ENCODE data around the gene ARID1B. TPM values are rescaled to one million over a fixed set of nuclear protein-coding genes. Genes with fewer than 3 reads are reported as not detected.

The ARID1B gene
- total and polyA plus RNA-seq, 9 of the 15 experiments (the other 6 are each of a cell fraction or from before 2014, with no cell fraction given) = 12.5 to 50.5 (median 25.8) TPM

DNA sequence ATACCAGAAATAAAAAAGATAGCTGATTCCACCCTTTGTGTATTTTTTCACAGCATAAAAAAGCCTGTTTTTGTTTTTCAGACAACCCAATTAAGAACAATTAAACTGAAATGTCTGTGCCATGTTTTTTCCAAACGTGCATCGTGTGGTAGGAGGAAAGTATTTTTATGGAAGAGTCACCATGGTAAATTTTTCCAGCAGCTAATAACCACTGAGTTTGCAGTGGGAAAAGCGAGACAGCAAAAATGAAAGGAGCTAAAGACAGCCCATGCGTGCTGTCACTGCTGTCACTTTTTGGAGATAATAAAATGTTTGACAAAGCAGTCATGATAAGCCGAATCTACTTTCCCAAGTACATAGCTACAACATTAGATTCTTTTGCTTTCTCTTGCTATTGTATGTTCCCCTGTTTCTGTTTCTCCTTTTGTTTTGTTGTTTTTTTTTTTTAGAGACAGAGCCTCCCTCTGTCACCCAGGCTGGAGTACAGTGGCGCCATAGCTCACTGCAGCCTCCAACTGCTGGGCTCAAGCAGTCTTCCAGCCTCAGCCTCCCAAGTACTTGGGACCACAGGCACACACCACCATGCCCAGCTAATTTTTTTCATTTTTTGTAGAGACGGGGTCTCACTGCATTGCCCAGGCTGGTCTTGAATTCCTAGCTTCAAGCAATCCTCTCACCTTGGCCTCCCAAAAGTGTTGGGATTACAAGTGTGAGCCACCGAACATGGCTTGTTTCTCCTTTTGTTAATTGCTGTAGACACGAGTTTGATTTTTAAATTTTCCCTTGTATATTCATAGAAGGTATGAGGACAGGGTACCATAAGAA, 284.8 kb downstream of the ARID1B start:
- H3K36me3 ChIP-seq (ENCODE audit: control insufficient read depth, insufficient read depth, low read length) = peaks cover 3% of the 10 kb centered on the region; the same call in 1 of the 3 replicates
- no peak overlapping the region; the same call in 1 of the 2 replicates for H2AFZ ChIP-seq (ENCODE audit: low read depth, low read length)
- FAIRE-seq (peak; percentile 54), ATAC-seq (peak; percentile 63), DNase-seq (ENCODE audit: extremely low read depth in 1 of 4, low spot score in 3 of 4) (peak in 1 of 4 experiments; percentile 21)
- H3K4me1 ChIP-seq (replicated peaks in 1 of 2; ENCODE audit: control insufficient read depth in 2 of 2, insufficient read depth in 2 of 2, low read length in 2 of 2) = peaks cover 0 to 13% of the 10 kb centered on the region in 2 experiments; a peak in 2 of 5 replicates
- H3K9ac ChIP-seq (ENCODE audit: insufficient read depth in 1 of 2, low read depth in 2 of 2, low read length in 2 of 2) = no peak overlapping the region
- 41% methylated on average over 9 of the region's 9 CpGs for WGBS (ENCODE audit: insufficient coverage, low coverage, missing lambda C conversion rate)
- no peaks in the 10 kb centered on the region for H3K27me3 ChIP-seq (ENCODE audit: control insufficient read depth in 2 of 2, insufficient read depth in 2 of 2, low read length in 2 of 2)
- H4K20me1 ChIP-seq (replicated peaks; ENCODE audit: control insufficient read depth, insufficient read depth, low read length) = no peaks in the 10 kb centered on the region
- H3K9me3 ChIP-seq (replicated peaks; ENCODE audit: control insufficient read depth, insufficient read depth, low read depth, low read length) = no peaks in the 10 kb centered on the region
- no peak overlapping the region for H3K4me3 ChIP-seq
- H3K79me2 ChIP-seq (ENCODE audit: control insufficient read depth, insufficient read depth, low read length) = 0 out of 3 replicates have a peak, but pooled peaks cover 3% of the 10 kb centered on the region
- ChIA-PET POLR2A (interaction anchor here (0.7 to 1.0 kb wide), 6 partner anchors 9 to 376 kb away, joined by 3 to 4 read pairs (median 4); no protein-coding TSS in a partner anchor), CTCF (ENCODE audit: low intra/inter-chr PET ratio) (no interaction called here)
- no peaks in the 10 kb centered on the region for H3K9me1 ChIP-seq (ENCODE audit: control insufficient read depth, insufficient read depth, low read length)
- peak overlapping the region; percentile 17; the same call in 1 of the 2 replicates for H3K4me2 ChIP-seq (ENCODE audit: insufficient read depth, low read length)
- H3K27ac ChIP-seq (ENCODE audit: extremely low read depth, low read depth, low read length) = no peak overlapping the region
- no TSS peak for BruUV-seq (replicated peaks)
- intact Hi-C loops (cut with micrococcal nuclease) (no loop called here), in situ Hi-C loops (cut with MboI) (no loop called here)
- TF ChIP-seq ZNF184 (CRISPR knock-in tag; IDR thresholded peaks at IDR 0.05) (no peak), ZNF75A (CRISPR knock-in tag; IDR thresholded peaks at IDR 0.05) (peak; percentile 95), BRCA1 (IDR thresholded peaks at IDR 0.05) (no peak), BRCA1 (CRISPR knock-in tag; IDR thresholded peaks at IDR 0.05) (no peak)
- TF ChIP-seq, protein P1, sequence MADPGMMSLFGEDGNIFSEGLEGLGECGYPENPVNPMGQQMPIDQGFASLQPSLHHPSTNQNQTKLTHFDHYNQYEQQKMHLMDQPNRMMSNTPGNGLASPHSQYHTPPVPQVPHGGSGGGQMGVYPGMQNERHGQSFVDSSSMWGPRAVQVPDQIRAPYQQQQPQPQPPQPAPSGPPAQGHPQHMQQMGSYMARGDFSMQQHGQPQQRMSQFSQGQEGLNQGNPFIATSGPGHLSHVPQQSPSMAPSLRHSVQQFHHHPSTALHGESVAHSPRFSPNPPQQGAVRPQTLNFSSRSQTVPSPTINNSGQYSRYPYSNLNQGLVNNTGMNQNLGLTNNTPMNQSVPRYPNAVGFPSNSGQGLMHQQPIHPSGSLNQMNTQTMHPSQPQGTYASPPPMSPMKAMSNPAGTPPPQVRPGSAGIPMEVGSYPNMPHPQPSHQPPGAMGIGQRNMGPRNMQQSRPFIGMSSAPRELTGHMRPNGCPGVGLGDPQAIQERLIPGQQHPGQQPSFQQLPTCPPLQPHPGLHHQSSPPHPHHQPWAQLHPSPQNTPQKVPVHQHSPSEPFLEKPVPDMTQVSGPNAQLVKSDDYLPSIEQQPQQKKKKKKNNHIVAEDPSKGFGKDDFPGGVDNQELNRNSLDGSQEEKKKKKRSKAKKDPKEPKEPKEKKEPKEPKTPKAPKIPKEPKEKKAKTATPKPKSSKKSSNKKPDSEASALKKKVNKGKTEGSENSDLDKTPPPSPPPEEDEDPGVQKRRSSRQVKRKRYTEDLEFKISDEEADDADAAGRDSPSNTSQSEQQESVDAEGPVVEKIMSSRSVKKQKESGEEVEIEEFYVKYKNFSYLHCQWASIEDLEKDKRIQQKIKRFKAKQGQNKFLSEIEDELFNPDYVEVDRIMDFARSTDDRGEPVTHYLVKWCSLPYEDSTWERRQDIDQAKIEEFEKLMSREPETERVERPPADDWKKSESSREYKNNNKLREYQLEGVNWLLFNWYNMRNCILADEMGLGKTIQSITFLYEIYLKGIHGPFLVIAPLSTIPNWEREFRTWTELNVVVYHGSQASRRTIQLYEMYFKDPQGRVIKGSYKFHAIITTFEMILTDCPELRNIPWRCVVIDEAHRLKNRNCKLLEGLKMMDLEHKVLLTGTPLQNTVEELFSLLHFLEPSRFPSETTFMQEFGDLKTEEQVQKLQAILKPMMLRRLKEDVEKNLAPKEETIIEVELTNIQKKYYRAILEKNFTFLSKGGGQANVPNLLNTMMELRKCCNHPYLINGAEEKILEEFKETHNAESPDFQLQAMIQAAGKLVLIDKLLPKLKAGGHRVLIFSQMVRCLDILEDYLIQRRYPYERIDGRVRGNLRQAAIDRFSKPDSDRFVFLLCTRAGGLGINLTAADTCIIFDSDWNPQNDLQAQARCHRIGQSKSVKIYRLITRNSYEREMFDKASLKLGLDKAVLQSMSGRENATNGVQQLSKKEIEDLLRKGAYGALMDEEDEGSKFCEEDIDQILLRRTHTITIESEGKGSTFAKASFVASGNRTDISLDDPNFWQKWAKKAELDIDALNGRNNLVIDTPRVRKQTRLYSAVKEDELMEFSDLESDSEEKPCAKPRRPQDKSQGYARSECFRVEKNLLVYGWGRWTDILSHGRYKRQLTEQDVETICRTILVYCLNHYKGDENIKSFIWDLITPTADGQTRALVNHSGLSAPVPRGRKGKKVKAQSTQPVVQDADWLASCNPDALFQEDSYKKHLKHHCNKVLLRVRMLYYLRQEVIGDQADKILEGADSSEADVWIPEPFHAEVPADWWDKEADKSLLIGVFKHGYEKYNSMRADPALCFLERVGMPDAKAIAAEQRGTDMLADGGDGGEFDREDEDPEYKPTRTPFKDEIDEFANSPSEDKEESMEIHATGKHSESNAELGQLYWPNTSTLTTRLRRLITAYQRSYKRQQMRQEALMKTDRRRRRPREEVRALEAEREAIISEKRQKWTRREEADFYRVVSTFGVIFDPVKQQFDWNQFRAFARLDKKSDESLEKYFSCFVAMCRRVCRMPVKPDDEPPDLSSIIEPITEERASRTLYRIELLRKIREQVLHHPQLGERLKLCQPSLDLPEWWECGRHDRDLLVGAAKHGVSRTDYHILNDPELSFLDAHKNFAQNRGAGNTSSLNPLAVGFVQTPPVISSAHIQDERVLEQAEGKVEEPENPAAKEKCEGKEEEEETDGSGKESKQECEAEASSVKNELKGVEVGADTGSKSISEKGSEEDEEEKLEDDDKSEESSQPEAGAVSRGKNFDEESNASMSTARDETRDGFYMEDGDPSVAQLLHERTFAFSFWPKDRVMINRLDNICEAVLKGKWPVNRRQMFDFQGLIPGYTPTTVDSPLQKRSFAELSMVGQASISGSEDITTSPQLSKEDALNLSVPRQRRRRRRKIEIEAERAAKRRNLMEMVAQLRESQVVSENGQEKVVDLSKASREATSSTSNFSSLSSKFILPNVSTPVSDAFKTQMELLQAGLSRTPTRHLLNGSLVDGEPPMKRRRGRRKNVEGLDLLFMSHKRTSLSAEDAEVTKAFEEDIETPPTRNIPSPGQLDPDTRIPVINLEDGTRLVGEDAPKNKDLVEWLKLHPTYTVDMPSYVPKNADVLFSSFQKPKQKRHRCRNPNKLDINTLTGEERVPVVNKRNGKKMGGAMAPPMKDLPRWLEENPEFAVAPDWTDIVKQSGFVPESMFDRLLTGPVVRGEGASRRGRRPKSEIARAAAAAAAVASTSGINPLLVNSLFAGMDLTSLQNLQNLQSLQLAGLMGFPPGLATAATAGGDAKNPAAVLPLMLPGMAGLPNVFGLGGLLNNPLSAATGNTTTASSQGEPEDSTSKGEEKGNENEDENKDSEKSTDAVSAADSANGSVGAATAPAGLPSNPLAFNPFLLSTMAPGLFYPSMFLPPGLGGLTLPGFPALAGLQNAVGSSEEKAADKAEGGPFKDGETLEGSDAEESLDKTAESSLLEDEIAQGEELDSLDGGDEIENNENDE (IDR thresholded peaks at IDR 0.05; ENCODE audit: low read depth, low read length) = no peak
- TF ChIP-seq, protein P2, sequence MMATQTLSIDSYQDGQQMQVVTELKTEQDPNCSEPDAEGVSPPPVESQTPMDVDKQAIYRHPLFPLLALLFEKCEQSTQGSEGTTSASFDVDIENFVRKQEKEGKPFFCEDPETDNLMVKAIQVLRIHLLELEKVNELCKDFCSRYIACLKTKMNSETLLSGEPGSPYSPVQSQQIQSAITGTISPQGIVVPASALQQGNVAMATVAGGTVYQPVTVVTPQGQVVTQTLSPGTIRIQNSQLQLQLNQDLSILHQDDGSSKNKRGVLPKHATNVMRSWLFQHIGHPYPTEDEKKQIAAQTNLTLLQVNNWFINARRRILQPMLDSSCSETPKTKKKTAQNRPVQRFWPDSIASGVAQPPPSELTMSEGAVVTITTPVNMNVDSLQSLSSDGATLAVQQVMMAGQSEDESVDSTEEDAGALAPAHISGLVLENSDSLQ (IDR thresholded peaks at IDR 0.05) = peak; percentile 66
- TF ChIP-seq, protein P3, sequence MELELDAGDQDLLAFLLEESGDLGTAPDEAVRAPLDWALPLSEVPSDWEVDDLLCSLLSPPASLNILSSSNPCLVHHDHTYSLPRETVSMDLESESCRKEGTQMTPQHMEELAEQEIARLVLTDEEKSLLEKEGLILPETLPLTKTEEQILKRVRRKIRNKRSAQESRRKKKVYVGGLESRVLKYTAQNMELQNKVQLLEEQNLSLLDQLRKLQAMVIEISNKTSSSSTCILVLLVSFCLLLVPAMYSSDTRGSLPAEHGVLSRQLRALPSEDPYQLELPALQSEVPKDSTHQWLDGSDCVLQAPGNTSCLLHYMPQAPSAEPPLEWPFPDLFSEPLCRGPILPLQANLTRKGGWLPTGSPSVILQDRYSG (tag; conservative IDR thresholded peaks at IDR 0.05; ENCODE audit: low read depth) = no peak
